ENCODE measurements around the gene ABCF3. TPM values are rescaled to one million over a fixed set of nuclear protein-coding genes. Genes with fewer than 3 reads are reported as not detected.

ABCF3 gene
- total RNA-seq, 1 experiment from 2014 or later, result 63.6 TPM

DNA sequence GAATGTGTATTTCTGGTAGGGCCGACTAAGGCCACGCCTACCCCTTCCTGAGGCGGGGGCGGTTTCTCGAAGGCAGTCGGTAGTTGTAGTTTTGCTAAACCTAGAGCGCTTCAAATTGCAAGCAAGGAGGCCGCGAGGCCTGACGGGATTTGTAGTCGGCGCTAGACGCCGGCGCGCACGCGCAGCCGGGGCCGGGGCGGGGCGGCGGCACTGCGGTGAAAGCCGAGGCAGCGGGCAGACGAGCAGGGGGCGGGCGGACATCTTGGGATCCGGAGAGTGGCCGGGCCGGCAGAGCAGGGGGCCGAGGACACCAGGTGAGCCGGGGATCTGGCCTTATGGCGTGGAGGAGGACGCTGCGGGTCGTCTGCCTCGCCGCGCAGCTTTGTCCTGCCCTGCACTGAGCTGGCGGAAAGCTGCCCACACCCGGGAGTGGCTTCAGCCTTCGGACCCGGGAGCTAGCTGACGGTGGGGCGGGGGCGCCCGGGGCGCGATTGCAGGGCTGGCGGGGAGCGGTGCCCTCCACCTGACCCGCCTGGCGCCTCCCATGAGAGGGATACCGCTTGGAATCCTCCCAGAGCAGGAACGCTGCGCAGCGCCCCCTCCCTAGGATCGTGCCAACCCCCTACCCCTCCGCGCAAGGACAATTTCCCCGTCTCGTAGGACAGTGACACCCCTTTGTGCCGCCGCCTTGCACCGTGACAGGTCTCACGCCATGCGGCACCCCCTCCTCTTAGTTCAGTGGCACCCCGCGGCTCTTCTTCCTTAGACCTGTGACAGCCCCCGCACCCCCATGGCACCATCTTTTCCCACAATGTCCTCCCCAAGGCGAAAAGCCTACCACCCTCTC lies 11.1 kb upstream of the ABCF3 start, which contains the start of gene AP2M1 (continued):
- TF ChIP-seq CBFB (CRISPR knock-in tag; IDR thresholded peaks at IDR 0.05; ENCODE audit: low read depth), result no peak
- TF ChIP-seq NR1H2 (CRISPR knock-in tag; IDR thresholded peaks at IDR 0.05), result no peak
- TF ChIP-seq IRF2 (CRISPR knock-in tag; IDR thresholded peaks at IDR 0.05; ENCODE audit: borderline replicate concordance, low read depth), result no peak
- TF ChIP-seq, protein P1, sequence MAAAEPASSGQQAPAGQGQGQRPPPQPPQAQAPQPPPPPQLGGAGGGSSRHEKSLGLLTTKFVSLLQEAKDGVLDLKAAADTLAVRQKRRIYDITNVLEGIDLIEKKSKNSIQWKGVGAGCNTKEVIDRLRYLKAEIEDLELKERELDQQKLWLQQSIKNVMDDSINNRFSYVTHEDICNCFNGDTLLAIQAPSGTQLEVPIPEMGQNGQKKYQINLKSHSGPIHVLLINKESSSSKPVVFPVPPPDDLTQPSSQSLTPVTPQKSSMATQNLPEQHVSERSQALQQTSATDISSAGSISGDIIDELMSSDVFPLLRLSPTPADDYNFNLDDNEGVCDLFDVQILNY (CRISPR knock-in tag; IDR thresholded peaks at IDR 0.05), result peak; percentile 59; the same call in 1 of the 2 replicates
- no peak for TF ChIP-seq E2F4 (CRISPR knock-in tag; IDR thresholded peaks at IDR 0.05; ENCODE audit: borderline replicate concordance, low read depth)
- TF ChIP-seq PRRX2 (CRISPR knock-in tag; IDR thresholded peaks at IDR 0.05), result 0 out of 2 replicates have a peak, but pooled peaks have one; percentile 61
- no peak for TF ChIP-seq CREB1 (CRISPR knock-in tag; IDR thresholded peaks at IDR 0.05)

GRCh38 chr3:184175506-184175905 lies 10.5 kb upstream of the ABCF3 start:
- Mint-ChIP-seq H3K36me3 (peaks cover 38% of the 10 kb centered on the region), H3K4me3 (peak overlapping the region; percentile 97), H3K27me3 (ENCODE audit: low read depth) (no peaks in the 10 kb centered on the region), H3K4me1 (peaks cover 28% of the 10 kb centered on the region), H3K9me3 (no peaks in the 10 kb centered on the region), H3K27ac (peak overlapping the region; percentile 98)
- ChIA-PET POLR2A (interaction anchor here (0.6 to 1.4 kb wide), 2 partner anchors 11 to 66 kb away, joined by 3 to 7 read pairs; partner anchors contain the start of gene ABCF3), CTCF (interaction anchor here (1.6 kb wide), 1 partner anchor 280 kb away, joined by 8 read pairs; no protein-coding TSS in a partner anchor)
- DNase-seq (ENCODE audit: low spot score) (no peak), ATAC-seq (no peak)
- TF ChIP-seq JUN (CRISPR knock-in tag; IDR thresholded peaks at IDR 0.05), result no peak

- ChIA-PET CTCF (interaction anchor here (0.6 to 1.7 kb wide), 10 partner anchors 23 to 281 kb away, joined by 3 to 9 read pairs (median 3); partner anchors contain the start of gene EIF2B5), POLR2A (interaction anchor here (0.6 to 1.6 kb wide), 4 partner anchors 10 to 224 kb away, joined by 3 to 15 read pairs (median 8); partner anchors contain the start of genes ABCF3 and DVL3)
- Mint-ChIP-seq H3K36me3 (peaks cover 39% of the 10 kb centered on the region), H3K27me3 (ENCODE audit: low read depth) (no peaks in the 10 kb centered on the region), H3K4me3 (peak overlapping the region; percentile 97), H3K4me1 (peaks cover 28% of the 10 kb centered on the region), H3K27ac (peak overlapping the region; percentile 98), H3K9me3 (no peaks in the 10 kb centered on the region)
- DNase-seq (ENCODE audit: low spot score) (no peak), ATAC-seq (peak; percentile 1)
- TF ChIP-seq RELA (CRISPR knock-in tag; IDR thresholded peaks at IDR 0.05; ENCODE audit: borderline replicate concordance), result no peak
- TF ChIP-seq JAZF1 (CRISPR knock-in tag; IDR thresholded peaks at IDR 0.05), result no peak
- TF ChIP-seq ZNF416 (CRISPR knock-in tag; IDR thresholded peaks at IDR 0.05), result no peak
- TF ChIP-seq ZNF396 (CRISPR knock-in tag; IDR thresholded peaks at IDR 0.05; ENCODE audit: borderline replicate concordance), result no peak
- TF ChIP-seq, protein P2, sequence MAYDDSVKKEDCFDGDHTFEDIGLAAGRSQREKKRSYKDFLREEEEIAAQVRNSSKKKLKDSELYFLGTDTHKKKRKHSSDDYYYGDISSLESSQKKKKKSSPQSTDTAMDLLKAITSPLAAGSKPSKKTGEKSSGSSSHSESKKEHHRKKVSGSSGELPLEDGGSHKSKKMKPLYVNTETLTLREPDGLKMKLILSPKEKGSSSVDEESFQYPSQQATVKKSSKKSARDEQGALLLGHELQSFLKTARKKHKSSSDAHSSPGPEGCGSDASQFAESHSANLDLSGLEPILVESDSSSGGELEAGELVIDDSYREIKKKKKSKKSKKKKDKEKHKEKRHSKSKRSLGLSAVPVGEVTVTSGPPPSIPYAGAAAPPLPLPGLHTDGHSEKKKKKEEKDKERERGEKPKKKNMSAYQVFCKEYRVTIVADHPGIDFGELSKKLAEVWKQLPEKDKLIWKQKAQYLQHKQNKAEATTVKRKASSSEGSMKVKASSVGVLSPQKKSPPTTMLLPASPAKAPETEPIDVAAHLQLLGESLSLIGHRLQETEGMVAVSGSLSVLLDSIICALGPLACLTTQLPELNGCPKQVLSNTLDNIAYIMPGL (CRISPR knock-in tag; IDR thresholded peaks at IDR 0.05), result no peak
- TF ChIP-seq PRRX2 (CRISPR knock-in tag; IDR thresholded peaks at IDR 0.05), result no peak
These were observed 10.0 kb upstream of the ABCF3 start for GRCh38 chr3:184175981-184176376.

Measured in WTC11 (cell line).